HK-2 (cell line): ENCODE results near the gene PSORS1C2.
"Not testable (repeated sequence)": the region's sequence is repeated elsewhere in the genome, so short reads cannot be mapped to it uniquely, and the experiment has no call there.

ENCODE experiments used
- DNase-seq: peaks from one replicate; pipeline ENCODE4 v3.0.0-alpha.2; 2018; ENCODE audit not compliant: unreplicated experiment

Gene PSORS1C2

GRCh38 chr6:31138982-31139381, at the start of gene PSORS1C2:
TSS of gene PSORS1C2 (minus strand) at chr6:31139066. CDS start at chr6:31139026, 40 bp downstream.
- DNase-seq: no peak

- DNase-seq: no peak
Observed at GRCh38 chr6:31187780-31188194, 48.9 kb upstream of the PSORS1C2 start.

DNA sequence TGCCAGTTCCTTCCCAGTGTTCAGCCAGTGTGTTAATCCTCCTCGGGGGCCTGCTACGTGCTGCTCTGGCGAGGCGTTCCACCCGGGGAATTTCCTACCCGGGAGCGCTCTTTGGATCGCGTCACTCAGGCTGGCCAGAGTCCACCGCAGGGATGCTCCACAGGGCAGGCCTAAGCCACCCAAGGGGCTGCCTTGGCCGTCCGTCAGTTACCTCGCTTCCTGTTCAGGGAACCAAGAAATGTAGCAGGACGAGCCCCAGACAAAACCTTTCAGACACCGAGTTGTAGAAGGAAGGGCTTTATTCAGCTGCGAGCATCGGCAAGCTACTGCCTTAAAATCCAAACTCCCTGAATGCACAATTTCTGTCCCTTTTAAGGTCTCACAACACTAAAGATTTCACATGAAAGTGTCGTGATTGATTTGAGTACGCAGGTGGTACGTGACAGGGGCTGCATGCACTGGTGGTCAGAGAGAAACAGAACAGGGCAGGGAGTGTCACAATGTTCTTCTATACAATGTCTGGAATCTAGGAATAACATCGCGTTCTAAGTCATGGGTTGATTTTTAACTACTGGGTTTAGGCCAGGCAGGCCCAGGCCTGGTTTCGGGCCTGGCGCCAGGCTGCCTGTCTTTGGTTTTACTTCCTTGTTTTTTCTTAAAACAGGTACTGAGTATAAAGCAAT, 47.3 kb upstream of the PSORS1C2 start:
- DNase-seq: peak; percentile 92

DNA sequence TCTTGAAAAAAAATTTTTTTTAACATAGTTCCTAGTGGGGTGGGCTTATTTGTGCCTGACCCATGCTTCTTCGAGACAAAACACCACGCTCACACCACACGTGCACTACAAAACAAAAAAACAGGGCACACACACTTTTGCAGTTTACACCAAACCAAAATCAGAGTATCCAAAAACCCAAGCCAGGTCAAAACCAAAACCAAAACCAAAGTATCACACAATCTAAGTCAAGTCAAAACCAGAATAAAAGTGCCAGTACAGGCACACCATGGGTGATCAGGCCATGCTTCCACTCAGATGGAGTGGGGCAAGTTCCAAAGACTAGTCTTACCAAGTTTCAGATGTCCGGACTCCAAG, 46.8 kb upstream of the PSORS1C2 start:
- DNase-seq: not testable (repeated sequence)

DNA sequence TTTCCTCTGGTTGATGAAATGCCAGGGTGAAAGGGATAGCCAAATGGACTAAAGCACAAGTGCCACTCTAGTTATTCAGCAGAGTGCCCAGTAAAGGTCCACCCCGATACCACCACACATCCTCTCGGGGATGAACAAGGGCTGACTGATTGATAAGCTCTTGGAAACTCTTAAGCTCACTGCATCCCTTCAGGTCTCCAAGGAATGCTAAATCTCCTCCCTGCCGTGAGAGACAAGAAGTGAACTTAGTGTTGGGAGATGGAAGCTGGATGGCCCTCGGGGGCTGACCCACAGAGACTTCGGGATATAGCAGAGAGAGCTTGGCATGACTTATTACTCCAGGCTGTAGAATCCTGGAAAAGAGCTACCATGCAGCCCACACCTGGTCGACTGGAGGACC, 45.0 kb upstream of the PSORS1C2 start:
- DNase-seq: not testable (repeated sequence)

DNA sequence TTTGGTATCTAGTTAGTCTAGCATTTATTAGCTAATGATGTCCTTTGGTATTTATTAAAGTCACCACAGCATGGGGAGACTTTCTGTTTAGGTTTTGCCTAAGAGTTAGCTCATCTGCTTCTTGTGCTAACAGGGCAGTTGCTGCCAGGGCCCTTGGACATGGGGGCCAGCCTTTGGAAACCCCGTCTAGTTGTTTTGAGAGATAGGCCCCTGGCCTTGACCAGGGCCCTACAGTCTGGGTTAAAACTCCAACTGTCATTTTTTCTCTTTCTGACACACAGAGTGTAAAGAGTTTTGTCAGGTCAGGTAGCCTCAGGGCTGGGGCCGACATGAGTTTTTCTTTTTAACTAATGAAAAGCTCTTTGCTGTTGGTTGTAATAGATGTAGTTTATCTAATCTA, 44.4 kb upstream of the PSORS1C2 start:
- not testable (repeated sequence) for DNase-seq

- no peak for DNase-seq
Observed at GRCh38 chr6:31180500-31180899, 41.6 kb upstream of the PSORS1C2 start.

GRCh38 chr6:31179896-31180295, 41.0 kb upstream of the PSORS1C2 start:
- no peak for DNase-seq

GRCh38 chr6:31179042-31179386, 40.1 kb upstream of the PSORS1C2 start:
- no peak for DNase-seq

- no peak for DNase-seq
Observed at GRCh38 chr6:31178143-31179041, 39.5 kb upstream of the PSORS1C2 start.

- no peak for DNase-seq
Observed at GRCh38 chr6:31175971-31176370, 37.1 kb upstream of the PSORS1C2 start.

GRCh38 chr6:31174378-31174777, 35.5 kb upstream of the PSORS1C2 start:
- DNase-seq: no peak

DNA sequence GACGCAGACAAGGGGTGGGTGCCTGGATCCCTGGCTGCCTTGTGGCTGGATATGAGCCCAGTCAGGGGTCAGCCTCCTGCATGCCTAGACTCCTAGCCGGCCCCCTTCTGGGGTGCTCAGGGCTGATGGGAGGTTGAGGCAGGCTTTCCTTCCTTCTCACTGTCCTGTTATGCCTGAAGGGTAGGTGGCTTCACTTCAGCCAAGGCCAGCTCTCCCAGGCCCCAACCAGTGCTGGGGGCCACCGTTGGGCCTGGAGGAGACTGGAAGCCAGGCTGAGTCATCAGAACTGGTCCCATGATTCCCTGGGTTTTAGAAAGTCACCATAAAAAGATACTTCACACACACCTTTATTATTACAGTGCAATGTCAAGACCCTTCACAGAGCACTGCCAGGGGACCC, 34.5 kb upstream of the PSORS1C2 start:
- DNase-seq: no peak

- DNase-seq: no peak
Observed at GRCh38 chr6:31172973-31173384, 34.1 kb upstream of the PSORS1C2 start.

DNA sequence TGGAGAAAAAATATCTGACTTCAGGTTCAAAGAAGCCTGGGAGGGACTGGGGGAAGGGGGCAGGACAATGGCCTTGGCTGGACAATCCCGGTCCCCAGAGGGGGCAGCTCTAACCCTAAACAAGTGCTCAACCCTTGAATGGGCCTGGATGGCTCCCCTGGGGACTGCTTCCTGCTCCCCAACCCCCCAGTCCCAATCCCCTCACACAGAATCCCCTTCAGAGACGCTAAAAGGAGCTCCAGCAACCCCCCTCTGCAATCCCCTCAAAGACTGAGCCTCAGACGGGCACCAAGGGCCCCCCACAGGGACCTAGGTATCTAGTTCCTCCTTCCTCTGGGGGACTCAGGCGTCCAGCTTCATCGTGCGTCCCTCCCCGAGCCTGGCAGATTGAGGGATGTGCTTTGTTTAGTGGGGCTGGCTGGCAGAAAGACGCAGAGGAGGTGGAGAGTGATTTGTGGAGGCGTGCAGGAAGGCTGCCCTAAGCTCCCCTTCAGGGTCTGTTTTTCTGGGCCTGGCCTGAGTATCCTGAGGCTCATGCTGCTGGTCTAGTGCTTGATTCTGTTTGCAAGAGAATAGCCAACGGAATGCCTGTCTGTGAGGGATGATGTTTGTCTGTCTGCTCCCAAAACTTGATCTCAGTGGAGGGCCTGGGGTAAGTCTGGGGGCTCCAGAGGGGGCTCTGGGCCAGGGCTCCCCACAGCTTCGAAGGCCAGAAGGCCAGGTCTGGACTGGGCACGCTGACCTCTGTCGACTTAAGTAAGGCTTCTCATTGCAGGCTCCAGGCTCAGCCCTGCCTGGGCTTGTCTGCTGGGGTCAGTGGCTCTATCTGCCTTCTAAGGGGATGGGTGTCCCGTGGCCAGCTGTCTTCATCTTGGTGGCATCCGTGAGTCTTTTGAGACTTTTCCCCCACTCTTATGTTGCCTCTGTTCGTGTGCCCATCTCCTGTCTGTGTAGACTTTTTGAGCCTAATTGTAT, 33.4 kb upstream of the PSORS1C2 start:
- DNase-seq: no peak

DNA sequence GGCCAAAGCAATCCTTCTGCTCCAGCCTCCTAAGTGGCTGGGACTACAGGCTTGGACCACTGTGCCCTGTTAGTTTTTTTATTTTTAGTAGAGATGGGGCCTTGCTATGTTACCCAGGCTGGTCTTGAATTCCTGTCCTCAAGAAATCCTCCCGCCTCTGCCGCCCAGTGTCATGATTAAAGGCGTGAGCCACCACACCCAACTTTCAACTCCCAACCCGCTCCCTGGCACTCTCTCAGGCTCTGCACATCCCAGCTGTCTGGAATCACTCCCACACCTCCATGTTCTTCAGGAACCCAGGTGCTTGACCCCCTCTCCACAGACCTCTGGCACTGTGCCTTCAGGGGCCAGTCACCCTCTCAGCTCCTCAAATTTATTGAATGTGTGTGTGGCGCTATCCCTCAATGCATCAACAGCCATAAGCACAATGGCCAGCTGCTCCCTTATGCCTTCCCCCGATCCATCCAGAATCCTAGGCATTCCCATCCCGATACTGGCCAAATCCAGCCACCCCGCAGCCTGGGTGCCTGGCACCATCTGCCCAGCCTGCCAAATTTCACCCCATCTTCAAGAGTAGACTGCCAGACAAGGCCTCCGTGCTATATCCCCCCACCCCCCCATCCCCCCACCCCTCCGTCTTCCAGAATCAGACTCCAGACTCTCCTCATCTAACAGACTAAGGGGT, 32.3 kb upstream of the PSORS1C2 start:
- DNase-seq: no peak

- no peak for DNase-seq
Observed at GRCh38 chr6:31170600-31170881, 31.7 kb upstream of the PSORS1C2 start, which contains the start of gene POU5F1. TSS of gene POU5F1 (minus strand) at chr6:31170682. CDS start at chr6:31170620, 62 bp downstream.

GRCh38 chr6:31169858-31170599, 31.2 kb upstream of the PSORS1C2 start:
- DNase-seq: not testable (repeated sequence)

- DNase-seq: no peak
Observed at GRCh38 chr6:31169123-31169857, 30.4 kb upstream of the PSORS1C2 start.

GRCh38 chr6:31168606-31169005, 29.7 kb upstream of the PSORS1C2 start:
- DNase-seq: no peak
